NT2/D1 (cell line): ENCODE data around the gene RHOB.

ENCODE experiments used
- DNase-seq: peaks from one replicate; pipeline ENCODE4 v3.0.0-alpha.2; 2011; ENCODE audit warnings: low read depth, low spot score
- H3K27me3 ChIP-seq: 2 replicates; pipeline ENCODE4 v1.6.0; 2011; ENCODE audit warnings: mild to moderate bottlenecking; ENCODE audit not compliant: insufficient read length, insufficient read depth
- H3K36me3 ChIP-seq: 2 replicates; pipeline ENCODE4 v1.6.1; 2011; ENCODE audit warnings: mild to moderate bottlenecking, low read length, mixed read lengths; ENCODE audit not compliant: insufficient read depth, insufficient read length
- H3K4me1 ChIP-seq: 2 replicates; pipeline ENCODE4 v1.5.1; 2011; ENCODE audit not compliant: insufficient read depth, insufficient read length
- H3K4me3 ChIP-seq: 2 replicates; pipeline ENCODE4 v1.5.1; 2011; ENCODE audit warnings: low read depth; ENCODE audit not compliant: insufficient read length
- H3K9ac ChIP-seq: 2 replicates; pipeline ENCODE4 v1.6.0; 2011; ENCODE audit warnings: low read depth; ENCODE audit not compliant: insufficient read length
- H3K9me3 ChIP-seq: 2 replicates; pipeline ENCODE4 v1.5.1; 2011; ENCODE audit warnings: mild to moderate bottlenecking, low read length; ENCODE audit not compliant: insufficient read depth
- SUZ12 ChIP-seq: IDR thresholded peaks from 2 replicates; pipeline ENCODE4 v1.6.1; 2011; ENCODE audit not compliant: insufficient read length, insufficient read depth; ENCODE audit errors: extremely low read depth
- YY1 ChIP-seq: IDR thresholded peaks from 2 replicates; pipeline ENCODE4 v1.6.1; 2011; ENCODE audit not compliant: insufficient read length, insufficient read depth
- ZNF274 ChIP-seq: IDR thresholded peaks from 2 replicates; pipeline ENCODE4 v1.6.1; 2011; ENCODE audit warnings: mild to moderate bottlenecking, low read depth, low read length

RHOB gene

GRCh38 chr2:20481798-20482405, 35.0 kb downstream of the RHOB start:
- TF ChIP-seq ZNF274, result no peak
- TF ChIP-seq YY1, result no peak
- TF ChIP-seq SUZ12, result no peak
- no peak overlapping the region for H3K4me3 ChIP-seq
- no peaks in the 10 kb centered on the region for H3K9me3 ChIP-seq
- no peaks in the 10 kb centered on the region for H3K36me3 ChIP-seq
- no peak overlapping the region for H3K9ac ChIP-seq
- DNase-seq, result no peak
- H3K27me3 ChIP-seq, result no peaks in the 10 kb centered on the region
- H3K4me1 ChIP-seq, result peaks cover 8% of the 10 kb centered on the region

- no peak overlapping the region for H3K9ac ChIP-seq
- TF ChIP-seq YY1, result no peak
- no peak for TF ChIP-seq ZNF274
- no peak for TF ChIP-seq SUZ12
Measured at GRCh38 chr2:20482725-20483124, 35.9 kb downstream of the RHOB start.

DNA sequence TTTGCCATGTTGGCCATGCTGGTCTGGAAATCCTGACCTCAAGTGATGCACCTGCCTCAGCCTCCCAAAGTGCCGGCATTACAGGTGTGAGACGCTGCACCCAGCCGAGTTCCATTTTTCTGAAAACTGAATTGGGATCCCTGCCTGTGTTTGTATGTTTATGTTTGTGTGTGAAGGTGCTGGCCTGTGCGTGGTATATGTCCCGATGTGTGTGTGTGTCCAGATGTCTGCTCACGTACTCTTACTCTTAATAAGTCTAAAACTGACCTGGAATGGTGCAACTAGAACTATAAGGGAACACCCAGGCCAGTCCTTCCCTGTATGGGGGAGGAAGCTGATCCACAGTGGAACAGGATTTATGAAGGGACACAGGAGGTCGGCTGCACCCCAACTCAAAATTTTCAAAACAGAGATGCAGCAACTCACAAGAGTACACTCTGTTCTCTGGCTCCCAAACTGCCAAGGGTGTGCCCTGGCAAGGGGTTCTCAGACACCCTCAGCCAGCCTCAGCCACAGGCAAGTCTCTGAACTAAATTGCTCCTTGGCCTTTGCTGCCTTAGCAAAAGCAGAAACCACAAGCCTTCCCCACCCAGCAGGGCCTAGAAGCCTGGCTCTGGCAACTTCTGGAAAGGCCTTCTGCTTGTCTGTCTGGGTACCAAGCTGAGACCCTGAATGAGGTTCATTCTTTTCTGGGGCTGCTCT, 36.5 kb downstream of the RHOB start:
- H3K27me3 ChIP-seq, result no peaks in the 10 kb centered on the region
- H3K9ac ChIP-seq, result no peak overlapping the region
- H3K4me1 ChIP-seq, result peaks cover 10% of the 10 kb centered on the region
- TF ChIP-seq YY1 (no peak), ZNF274 (no peak), SUZ12 (no peak)
- no peak for DNase-seq
- no peak overlapping the region for H3K4me3 ChIP-seq
- H3K9me3 ChIP-seq, result no peaks in the 10 kb centered on the region
- no peaks in the 10 kb centered on the region for H3K36me3 ChIP-seq

More at GRCh38 chr2:20482725-20483124, 35.9 kb downstream of the RHOB start:
- H3K27me3 ChIP-seq, result no peaks in the 10 kb centered on the region
- peaks cover 10% of the 10 kb centered on the region for H3K4me1 ChIP-seq
- H3K4me3 ChIP-seq, result no peak overlapping the region
- DNase-seq, result no peak
- H3K9me3 ChIP-seq, result no peaks in the 10 kb centered on the region
- no peaks in the 10 kb centered on the region for H3K36me3 ChIP-seq

- TF ChIP-seq SUZ12 (no peak), ZNF274 (no peak), YY1 (no peak)
- Histone ChIP-seq H3K9ac (no peak overlapping the region), H3K9me3 (no peaks in the 10 kb centered on the region), H3K36me3 (no peaks in the 10 kb centered on the region), H3K4me1 (peaks cover 12% of the 10 kb centered on the region), H3K27me3 (no peaks in the 10 kb centered on the region), H3K4me3 (no peak overlapping the region)
- no peak for DNase-seq
Measured at GRCh38 chr2:20484034-20484617, 37.3 kb downstream of the RHOB start.

DNA sequence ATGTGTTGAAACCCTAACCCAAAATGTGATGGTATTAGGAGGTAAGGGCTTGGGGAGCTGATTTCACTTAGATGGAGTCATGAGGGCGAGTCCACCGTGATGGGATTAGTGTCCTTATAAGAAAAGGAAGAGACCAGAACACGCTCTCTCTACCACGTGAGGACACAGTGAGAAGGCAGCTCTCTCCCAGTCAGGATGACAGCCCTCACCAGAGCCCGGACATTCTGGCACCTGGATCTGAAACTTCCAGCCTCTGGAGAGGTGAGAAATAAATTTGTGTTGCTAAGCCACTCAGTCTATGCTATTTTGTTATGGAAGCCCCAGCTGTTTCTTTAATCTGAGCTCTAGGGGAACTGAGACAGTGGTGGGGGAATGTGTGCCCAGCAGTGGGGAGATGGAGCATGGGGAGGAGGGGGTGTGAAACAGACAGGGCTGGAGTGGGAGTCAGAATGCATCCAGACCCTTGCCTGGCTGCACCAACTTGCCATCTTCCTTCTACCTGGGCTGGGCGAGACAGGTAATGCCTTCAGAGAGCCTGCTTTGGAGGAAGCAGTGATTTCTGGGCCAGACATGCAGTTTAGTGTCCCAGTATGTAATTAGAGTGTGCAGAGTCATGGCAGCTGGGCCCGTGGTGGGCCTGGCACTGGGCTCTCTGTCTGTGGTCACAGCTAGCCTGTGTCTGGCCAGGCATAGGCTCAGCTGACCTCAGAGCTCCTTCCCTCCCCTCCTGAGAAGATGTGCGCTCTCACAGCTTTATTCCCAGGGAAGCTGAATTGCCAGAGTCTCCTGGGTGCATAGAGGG, 38.1 kb downstream of the RHOB start:
- Histone ChIP-seq H3K9me3 (no peaks in the 10 kb centered on the region), H3K9ac (peak overlapping the region; percentile 4), H3K36me3 (no peaks in the 10 kb centered on the region), H3K4me3 (no peak overlapping the region), H3K27me3 (no peaks in the 10 kb centered on the region), H3K4me1 (peaks cover 12% of the 10 kb centered on the region)
- no peak for DNase-seq
- TF ChIP-seq ZNF274, result no peak
- TF ChIP-seq YY1, result no peak
- TF ChIP-seq SUZ12, result no peak

- no peak for DNase-seq
- TF ChIP-seq YY1 (no peak), ZNF274 (no peak), SUZ12 (no peak)
- Histone ChIP-seq H3K36me3 (no peaks in the 10 kb centered on the region), H3K9ac (no peak overlapping the region), H3K4me1 (peaks cover 12% of the 10 kb centered on the region), H3K9me3 (no peaks in the 10 kb centered on the region), H3K27me3 (no peaks in the 10 kb centered on the region), H3K4me3 (no peak overlapping the region)
Measured at GRCh38 chr2:20485612-20486388, 38.9 kb downstream of the RHOB start.
